HCT116 (cell line): ENCODE results near the gene CD70. TPM values are rescaled to one million over a fixed set of nuclear protein-coding genes. Genes with fewer than 3 reads are reported as not detected.
A peak's percentile ranks its signal among the peaks of the same experiment; 100 is the strongest.

ENCODE experiments used
- ATAC-seq: fragments of 200-7000 bp; cut with Tn5 transposase; 2 replicates; pipeline ENCODE4 v1.9.1; 2020; ENCODE audit warnings: mild to moderate bottlenecking, moderate library complexity
- BruUV-seq: library from RNA; stranded (reverse); fragments of 400-500 nt; replicated peaks from 2 replicates; lab custom pipeline; 2021; lab: Mats Ljungman, UMichigan
- CTCF ChIA-PET: fragments of 300-600 bp; sonication (Branson Sonifier 250); formaldehyde crosslinking; loops from one replicate; lab custom pipeline; 2021; ENCODE audit warnings: antibody characterized with exemption; lab: Charles Lee
- POLR2A ChIA-PET: fragments of 300-600, 350-600 bp; sonication (Branson Sonifier 250); formaldehyde crosslinking; loops from one replicate; lab custom pipeline; 2021; ENCODE audit warnings: antibody characterized with exemption; lab: Charles Lee
- RAD21 ChIA-PET, 2 experiments: fragments of 300-600 bp; sonication (Branson Sonifier 250); formaldehyde crosslinking; loops; one replicate each; lab custom pipeline; 2023; ENCODE audit warnings: low total read pairs in 2 of 2; ENCODE audit not compliant: uncharacterized antibody in 2 of 2, unreplicated experiment in 2 of 2, low non-redundant PET in 1 of 2; lab: Charles Lee
- DNase-seq: peaks from one replicate; pipeline ENCODE4 v3.0.0-alpha.2; 2010; ENCODE audit warnings: low read depth, low spot score
- H2AFZ ChIP-seq: fragments of 200-600 bp; shearing (Covaris generic), sonication (generic); 2 replicates; pipeline ENCODE4 v1.6.1; 2017; ENCODE audit warnings: low read depth, mixed run types, mixed read lengths, antibody characterized with exemption, low read length; ENCODE audit not compliant: poor library complexity, severe bottlenecking
- H3K27ac ChIP-seq: 2 replicates; pipeline ENCODE4 v1.5.1; 2012; ENCODE audit warnings: low read depth, low read length
- H3K27me3 ChIP-seq: fragments of 200-600 bp; sonication (generic); 2 replicates; pipeline ENCODE4 v1.6.1; 2016; ENCODE audit warnings: mixed run types, low read length, mixed read lengths; ENCODE audit not compliant: insufficient read depth
- H3K36me3 ChIP-seq, 2 experiments: fragments of 200-500 bp in 1 of 2; fragments of 200-600 bp in 1 of 2; sonication (Bioruptor generic) in 1 of 2; sonication (generic) in 1 of 2; 2 replicates each; pipeline versions ENCODE4 v1.5.1 to v1.6.1; 2014 to 2016; ENCODE audit warnings: low read length in 2 of 2, inconsistent platforms in 1 of 2, mixed read lengths in 1 of 2, mixed run types in 1 of 2; ENCODE audit not compliant: insufficient read depth in 2 of 2, control insufficient read depth in 1 of 2
- H3K4me1 ChIP-seq, 2 experiments: fragments of 200-600 bp in 1 of 2; sonication (generic) in 1 of 2; 2 replicates each; pipeline versions ENCODE4 v1.5.1 to v1.6.1; 2012 to 2017; ENCODE audit warnings: low read length in 2 of 2, inconsistent platforms in 1 of 2, mild to moderate bottlenecking in 1 of 2, mixed read lengths in 1 of 2, mixed run types in 1 of 2, moderate library complexity in 1 of 2; ENCODE audit not compliant: insufficient read depth in 2 of 2, control insufficient read depth in 1 of 2
- H3K4me2 ChIP-seq: fragments of 200-600 bp; sonication (generic); 2 replicates; pipeline ENCODE4 v1.6.1; 2017; ENCODE audit warnings: mixed run types, low read length, mixed read lengths
- H3K4me3 ChIP-seq, 2 experiments: fragments of 200-600 bp in 1 of 2; sonication (generic) in 1 of 2; replicated peaks in 1 of 2; 2 replicates each; pipeline ENCODE4 v1.5.1; 2011 to 2016; ENCODE audit warnings: low read length in 2 of 2, control low read depth in 1 of 2, low read depth in 1 of 2, mild to moderate bottlenecking in 1 of 2, mixed read lengths in 1 of 2, mixed run types in 1 of 2
- H3K79me2 ChIP-seq: fragments of 200-600 bp; sonication (generic); 2 replicates; pipeline ENCODE4 v1.6.1; 2017; ENCODE audit warnings: mild to moderate bottlenecking, mixed run types, low read length, moderate library complexity, mixed read lengths; ENCODE audit not compliant: insufficient read depth
- H3K9ac ChIP-seq: fragments of 200-600 bp; sonication (generic); 2 replicates; pipeline ENCODE4 v1.6.1; 2016; ENCODE audit warnings: low read length, mixed read lengths
- H3K9me2 ChIP-seq: fragments of 200-600 bp; sonication (generic), shearing (Covaris generic); 2 replicates; pipeline ENCODE4 v1.6.1; 2017; ENCODE audit warnings: mixed run types, mild to moderate bottlenecking, moderate library complexity; ENCODE audit not compliant: insufficient read depth
- H3K9me3 ChIP-seq, 2 experiments: fragments of 200-500 bp in 1 of 2; fragments of 200-600 bp in 1 of 2; sonication (Bioruptor generic) in 1 of 2; sonication (generic) in 1 of 2; 2 replicates each; pipeline ENCODE4 v1.6.1; 2014 to 2017; ENCODE audit warnings: low read length in 2 of 2, mixed read lengths in 2 of 2, inconsistent platforms in 1 of 2, low read depth in 1 of 2, mild to moderate bottlenecking in 1 of 2, mixed run types in 1 of 2, moderate library complexity in 1 of 2; ENCODE audit not compliant: control insufficient read depth in 1 of 2, insufficient read depth in 1 of 2
- H4K20me1 ChIP-seq: fragments of 200-600 bp; sonication (generic), shearing (Covaris generic); 2 replicates; pipeline ENCODE4 v1.6.1; 2017; ENCODE audit warnings: mixed run types, mild to moderate bottlenecking, moderate library complexity; ENCODE audit not compliant: insufficient read depth
- CTCF ChIP-seq, 3 experiments: fragments of 200-600 bp in 1 of 3; sonication (generic) in 1 of 3; IDR thresholded peaks in 2 of 3; conservative IDR thresholded peaks in 1 of 3; 2 replicates each; pipeline ENCODE4 v1.5.1; 2012 to 2017; ENCODE audit warnings: low read depth in 2 of 3, low read length in 2 of 3, antibody characterized with exemption in 1 of 3, borderline replicate concordance in 1 of 3, control low read depth in 1 of 3, mild to moderate bottlenecking in 1 of 3, mixed read lengths in 1 of 3, mixed run types in 1 of 3, moderate library complexity in 1 of 3; ENCODE audit not compliant: insufficient read depth in 1 of 3
- EGR1 ChIP-seq: IDR thresholded peaks from 2 replicates; pipeline ENCODE4 v1.6.1; 2012; ENCODE audit warnings: low read depth
- EZH2 ChIP-seq: fragments of 200-600 bp; sonication (generic); IDR thresholded peaks from 2 replicates; pipeline ENCODE4 v1.6.1; 2017; ENCODE audit warnings: antibody characterized with exemption, mixed run types
- MAX ChIP-seq: IDR thresholded peaks from 2 replicates; pipeline ENCODE4 v1.6.1; 2012
- POLR2AphosphoS5 ChIP-seq: IDR thresholded peaks from 2 replicates; pipeline ENCODE4 v1.6.1; 2011; ENCODE audit warnings: mild to moderate bottlenecking, low read depth, low read length, moderate library complexity
- RAD21 ChIP-seq: IDR thresholded peaks from 2 replicates; pipeline ENCODE4 v1.6.1; 2012; ENCODE audit warnings: low read depth, mild to moderate bottlenecking
- SIN3A ChIP-seq: IDR thresholded peaks from 2 replicates; pipeline ENCODE4 v1.6.1; 2012; ENCODE audit warnings: low read depth
- YY1 ChIP-seq: IDR thresholded peaks from 2 replicates; pipeline ENCODE4 v1.6.1; 2011; ENCODE audit warnings: low read length, low read depth, moderate library complexity, mild to moderate bottlenecking; ENCODE audit not compliant: insufficient replicate concordance; ENCODE audit errors: extremely low read depth
- ZBTB33 ChIP-seq: IDR thresholded peaks from 2 replicates; pipeline ENCODE4 v1.6.1; 2011; ENCODE audit warnings: mild to moderate bottlenecking, low read length, moderate library complexity; ENCODE audit not compliant: insufficient replicate concordance; ENCODE audit errors: extremely low read depth
- ZNF274 ChIP-seq: fragments of 200-500 bp; sonication (Bioruptor generic); IDR thresholded peaks from 2 replicates; pipeline ENCODE4 v1.6.1; 2014; ENCODE audit warnings: mild to moderate bottlenecking, low read depth, low read length, inconsistent platforms
- intact Hi-C: fragments of 100-400 bp; cut with micrococcal nuclease; formaldehyde crosslinking; loops from 2 replicates; pipeline ENCODE4 v1.10.0; 2022
- total RNA-seq: library from RNA; stranded (reverse); gene quantifications from one replicate; pipeline ENCODE4 v1.2.1, GENCODE V29; 2021; ENCODE audit not compliant: unreplicated experiment

Gene CD70
- total RNA-seq, 1 experiment from 2014 or later, result 2.1 TPM

GRCh38 chr19:6551607-6552450 is 39.1 kb downstream of the CD70 start:
- TF ChIP-seq ZBTB33, result no peak
- peak; percentile 37 for TF ChIP-seq YY1
- TF ChIP-seq SIN3A, result no peak
- TF ChIP-seq EGR1, result no peak
- TF ChIP-seq MAX, result no peak; the same call in 1 of the 2 replicates
- peak; percentile 54 for TF ChIP-seq RAD21
- no peak for TF ChIP-seq ZNF274
- peak; percentile 67; the same call in 1 of the 2 replicates for TF ChIP-seq POLR2AphosphoS5
- TF ChIP-seq EZH2, result no peak
- peak; percentile 30 to 65 (median 59); a peak in 5 of 6 replicates for TF ChIP-seq CTCF (IDR thresholded peaks at IDR 0.05 in 2 of 3, conservative IDR thresholded peaks at IDR 0.05 in 1 of 3; ENCODE audit: borderline replicate concordance in 1 of 3, insufficient read depth in 1 of 3, low read depth in 2 of 3, low read length in 2 of 3)
- TF ChIP-seq, all 23 proteins: peak for 4
- H3K4me3 ChIP-seq, result peak overlapping the region in 1 of 2 experiments; percentile 38; a peak in 2 of 4 replicates
- peak overlapping the region; percentile 49; the same call in 1 of the 2 replicates for H3K27ac ChIP-seq
- no peak overlapping the region for H2AFZ ChIP-seq
- BruUV-seq, result no TSS peak
- RAD21 ChIA-PET, result interaction anchor here in 1 of 2 experiments (0.6 kb wide), 1 partner anchor 36 kb away, joined by 8 read pairs; no protein-coding TSS in a partner anchor
- peak overlapping the region; percentile 57 for H3K9ac ChIP-seq
- DNase-seq (no peak), ATAC-seq (peak; percentile 98)
- H3K9me2 ChIP-seq, result no peaks in the 10 kb centered on the region
- H3K4me2 ChIP-seq, result peak overlapping the region; percentile 80
- no peaks in the 10 kb centered on the region for H3K36me3 ChIP-seq
- H3K27me3 ChIP-seq, result no peaks in the 10 kb centered on the region
- intact Hi-C loops, result no loop called here
- H3K79me2 ChIP-seq, result no peaks in the 10 kb centered on the region
- peaks cover 15 to 22% of the 10 kb centered on the region in 2 experiments for H3K4me1 ChIP-seq
- CTCF ChIA-PET, result interaction anchor here (0.6 to 2.8 kb wide), 5 partner anchors 11 to 53 kb away, joined by 3 to 8 read pairs (median 4); no protein-coding TSS in a partner anchor
- no peaks in the 10 kb centered on the region for H4K20me1 ChIP-seq
- POLR2A ChIA-PET, result interaction anchor here (0.8 to 1.9 kb wide), 6 partner anchors 9 to 26 kb away, joined by 3 to 12 read pairs (median 4); partner anchors contain the start of gene TNFSF9
- H3K9me3 ChIP-seq, result no peaks in the 10 kb centered on the region; a peak in 1 of 4 replicates
